Esophagus mucosa (tissue), 1 donor: ENCODE results near the gene POLR2F. TPM values are rescaled to one million over a fixed set of nuclear protein-coding genes. Genes with fewer than 3 reads are reported as not detected.
"Not testable (repeated sequence)": the region's sequence is repeated elsewhere in the genome, so short reads cannot be mapped to it uniquely, and the experiment has no call there.

Source experiments
- ATAC-seq: fragments of 200-7000 bp; cut with Tn5 transposase; one replicate; pipeline ENCODE4 v1.9.1; 2020
- total RNA-seq: library from RNA; stranded (reverse); gene quantifications from one replicate; pipeline ENCODE4 v1.2.4, GENCODE V29; 2023
- donor health status: DM: yes; HTN: yes; CAD: no.

POLR2F gene
- total RNA-seq, 1 donor from 2014 or later: 67.8 TPM

DNA sequence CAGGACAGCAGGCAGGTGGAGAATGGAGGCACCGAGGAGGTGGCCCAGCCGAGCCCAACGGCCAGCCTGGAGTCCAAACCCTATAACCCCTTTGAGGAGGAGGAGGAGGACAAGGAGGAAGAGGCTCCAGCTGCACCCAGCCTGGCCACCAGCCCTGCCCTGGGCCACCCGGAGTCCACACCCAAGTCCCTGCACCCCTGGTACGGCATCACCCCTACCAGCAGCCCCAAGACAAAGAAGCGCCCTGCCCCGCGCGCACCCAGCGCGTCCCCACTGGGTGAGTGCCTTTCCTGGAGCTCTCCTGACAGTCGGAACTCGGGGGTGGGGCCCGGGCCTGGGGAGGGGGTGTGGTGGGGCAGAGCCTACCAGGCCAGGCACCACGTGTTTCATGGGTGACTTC lies 27.7 kb upstream of the POLR2F start:
- peak; percentile 4 for ATAC-seq

DNA sequence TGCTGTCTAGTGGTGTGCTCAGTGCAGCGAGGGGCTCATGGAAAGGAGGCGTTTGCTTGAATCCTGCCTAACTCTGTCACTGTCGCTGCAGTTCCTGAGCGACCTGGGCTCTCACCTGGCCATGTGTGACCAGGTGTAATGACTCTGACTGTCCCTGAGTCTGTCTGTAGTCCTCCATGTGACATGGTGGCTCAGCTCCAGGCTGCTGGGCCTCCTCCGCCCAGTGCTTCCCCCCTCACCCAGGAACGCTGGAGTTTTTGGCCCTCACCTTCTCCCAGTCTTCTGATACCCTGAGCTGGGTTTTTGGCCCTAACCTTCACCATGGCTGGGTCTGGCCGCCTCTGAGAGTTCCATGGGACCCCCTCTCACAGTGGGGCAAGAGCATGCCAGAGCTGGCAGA lies 27.1 kb upstream of the POLR2F start:
- no peak for ATAC-seq

DNA sequence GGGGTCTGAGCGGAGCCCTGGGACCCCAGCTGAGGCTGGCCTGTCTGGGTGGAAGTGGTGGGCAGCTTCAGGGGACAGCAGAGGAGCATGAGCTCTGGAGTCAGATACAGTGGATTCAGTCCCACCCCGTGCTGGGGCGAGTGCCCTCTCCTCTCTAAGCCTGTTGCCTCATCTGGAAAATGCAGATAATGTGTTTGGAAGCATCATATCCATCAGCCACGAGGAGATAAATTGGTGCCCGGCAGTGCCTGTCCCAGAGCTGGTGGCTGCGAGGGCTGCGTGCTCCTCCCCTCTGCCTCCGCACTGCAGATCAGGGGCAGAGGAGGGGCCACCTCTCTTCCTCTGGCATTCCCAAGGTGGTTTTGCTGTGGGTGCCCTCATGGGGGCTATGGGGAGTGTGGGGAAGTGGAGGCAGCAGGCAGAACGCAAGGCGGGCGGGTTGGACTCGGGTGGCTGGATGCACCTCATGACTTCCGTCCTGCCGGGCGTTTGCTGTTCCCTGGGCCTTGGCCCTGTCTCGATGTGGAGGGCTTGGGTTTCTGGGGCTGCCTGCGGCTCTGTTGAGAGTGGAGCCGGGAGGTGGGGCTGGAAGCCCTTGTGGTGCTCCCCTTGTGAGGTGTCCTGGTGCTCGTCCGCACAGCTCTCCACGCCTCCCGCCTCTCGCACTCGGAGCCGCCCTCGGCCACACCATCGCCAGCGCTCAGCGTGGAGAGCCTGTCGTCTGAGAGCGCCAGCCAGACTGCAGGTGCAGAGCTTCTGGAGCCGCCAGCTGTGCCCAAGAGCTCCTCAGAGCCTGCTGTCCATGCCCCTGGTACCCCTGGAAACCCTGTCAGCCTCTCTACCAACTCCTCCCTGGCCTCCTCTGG lies 26.5 kb upstream of the POLR2F start:
- no peak for ATAC-seq

DNA sequence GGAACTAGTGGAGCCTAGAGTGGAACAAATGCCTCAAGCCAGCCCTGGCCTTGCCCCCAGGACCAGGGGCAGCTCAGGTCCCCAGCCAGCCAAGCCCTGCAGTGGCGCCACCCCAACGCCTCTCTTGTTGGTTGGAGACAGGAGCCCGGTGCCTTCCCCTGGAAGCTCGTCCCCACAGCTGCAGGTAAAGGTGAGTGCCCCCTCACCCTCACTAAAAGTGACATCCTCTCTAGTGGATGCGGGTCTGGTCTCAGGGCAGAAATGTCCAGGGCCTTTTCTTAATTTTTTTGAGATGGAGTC lies 25.9 kb upstream of the POLR2F start:
- ATAC-seq: no peak

DNA sequence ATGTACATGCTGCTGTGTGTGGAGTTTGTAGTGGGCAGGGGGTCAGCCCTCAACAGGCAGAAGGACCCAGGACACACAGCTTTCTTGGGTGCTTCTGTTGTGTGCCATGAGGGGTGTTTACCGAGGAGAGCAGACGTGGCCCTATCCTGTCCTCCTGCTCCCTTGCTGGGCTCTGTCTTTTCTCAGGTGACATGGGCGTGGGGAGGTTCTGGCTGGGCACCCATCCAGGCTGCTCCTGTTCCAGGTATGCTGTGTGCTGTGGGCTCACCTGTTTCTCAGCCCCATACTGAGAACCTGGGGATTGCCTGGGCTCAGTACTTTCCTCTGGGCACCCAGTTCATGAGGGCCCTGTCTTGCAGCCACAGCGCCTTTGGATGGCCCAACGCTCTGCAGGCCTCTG lies 24.1 kb upstream of the POLR2F start:
- no peak for ATAC-seq

DNA sequence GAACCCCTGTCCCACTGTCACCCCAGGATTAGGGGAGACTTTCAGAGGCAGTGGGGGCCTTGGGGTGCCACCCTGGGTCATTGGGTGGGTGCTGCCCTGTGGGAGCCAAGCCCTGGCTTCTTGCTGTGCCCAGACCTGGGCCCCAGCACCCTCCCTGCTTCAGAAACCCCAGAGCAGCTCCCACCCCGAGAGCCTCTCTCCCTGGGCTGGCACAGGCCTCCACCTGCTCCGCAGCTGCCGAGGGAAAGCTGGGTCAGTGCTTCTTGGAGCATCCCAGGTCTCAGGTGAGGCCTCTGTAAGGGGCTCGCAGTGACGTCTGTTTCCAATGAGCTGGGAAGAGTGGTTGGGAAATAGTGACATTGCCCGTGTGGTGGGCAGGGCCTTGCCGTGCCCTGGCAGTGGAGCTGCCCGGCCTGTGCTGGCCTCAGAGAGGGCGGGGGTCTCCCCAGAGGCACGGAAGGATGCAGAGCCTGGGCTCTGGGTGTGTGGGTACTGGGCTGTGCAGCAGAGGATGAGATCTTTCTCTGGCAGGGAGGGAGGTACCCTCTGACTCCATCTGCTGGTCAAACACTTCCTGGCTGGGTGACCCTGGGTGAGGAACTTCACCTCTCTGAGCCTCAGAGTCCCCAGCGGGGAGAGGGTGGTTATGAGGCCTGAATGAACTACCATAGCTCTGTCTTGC lies 23.1 kb upstream of the POLR2F start:
- ATAC-seq: no peak

DNA sequence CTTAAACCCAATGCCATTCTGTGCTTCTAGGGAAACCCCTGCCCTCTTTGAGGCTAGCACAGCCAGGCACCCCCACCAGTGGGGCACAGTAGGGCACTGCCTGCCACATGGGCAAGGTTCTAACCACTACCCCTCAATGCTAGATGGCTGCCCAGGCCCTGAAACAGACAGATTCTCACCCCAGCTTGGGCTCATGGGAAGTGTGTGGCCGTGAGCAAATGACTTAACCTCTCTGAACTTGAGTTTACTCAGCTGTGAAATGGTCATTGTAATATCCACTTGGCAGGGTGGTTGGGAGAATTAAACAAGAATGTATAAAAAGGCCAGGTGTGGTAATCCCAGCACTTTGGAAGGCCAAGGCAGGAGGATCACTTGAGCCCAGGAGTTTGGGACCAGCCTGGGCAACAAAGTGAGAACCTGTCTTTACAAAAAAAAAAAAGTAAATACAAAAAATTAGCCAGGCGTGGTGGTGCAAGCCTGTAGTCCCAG lies 22.5 kb upstream of the POLR2F start:
- no peak for ATAC-seq

DNA sequence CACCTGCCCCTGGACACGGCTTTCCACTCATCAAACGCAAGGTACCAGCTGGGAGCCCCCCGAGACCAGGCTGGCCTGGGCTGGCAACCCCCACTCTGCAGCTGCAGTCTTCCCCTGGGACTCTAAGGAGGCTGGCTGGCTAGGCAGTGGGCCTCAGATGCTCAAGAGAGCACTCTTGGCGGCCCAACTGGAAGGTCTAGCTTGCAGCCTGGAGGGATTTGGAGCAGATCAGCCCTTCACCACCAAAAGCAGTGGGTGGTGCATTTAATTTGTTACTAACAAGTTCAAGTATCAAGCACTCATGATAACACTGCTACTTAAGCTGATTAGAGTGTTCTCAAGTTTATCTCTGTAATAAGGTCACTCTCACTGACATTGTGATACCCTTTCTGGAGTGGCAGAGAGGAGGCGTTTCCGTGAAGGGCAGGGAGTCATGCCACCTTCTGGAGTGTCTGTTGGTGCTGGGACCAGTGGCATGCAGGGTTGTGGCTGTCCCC lies 21.6 kb upstream of the POLR2F start:
- no peak for ATAC-seq

- no peak for ATAC-seq
Observed at GRCh38 chr22:37932401-37932800, 21.1 kb upstream of the POLR2F start.

DNA sequence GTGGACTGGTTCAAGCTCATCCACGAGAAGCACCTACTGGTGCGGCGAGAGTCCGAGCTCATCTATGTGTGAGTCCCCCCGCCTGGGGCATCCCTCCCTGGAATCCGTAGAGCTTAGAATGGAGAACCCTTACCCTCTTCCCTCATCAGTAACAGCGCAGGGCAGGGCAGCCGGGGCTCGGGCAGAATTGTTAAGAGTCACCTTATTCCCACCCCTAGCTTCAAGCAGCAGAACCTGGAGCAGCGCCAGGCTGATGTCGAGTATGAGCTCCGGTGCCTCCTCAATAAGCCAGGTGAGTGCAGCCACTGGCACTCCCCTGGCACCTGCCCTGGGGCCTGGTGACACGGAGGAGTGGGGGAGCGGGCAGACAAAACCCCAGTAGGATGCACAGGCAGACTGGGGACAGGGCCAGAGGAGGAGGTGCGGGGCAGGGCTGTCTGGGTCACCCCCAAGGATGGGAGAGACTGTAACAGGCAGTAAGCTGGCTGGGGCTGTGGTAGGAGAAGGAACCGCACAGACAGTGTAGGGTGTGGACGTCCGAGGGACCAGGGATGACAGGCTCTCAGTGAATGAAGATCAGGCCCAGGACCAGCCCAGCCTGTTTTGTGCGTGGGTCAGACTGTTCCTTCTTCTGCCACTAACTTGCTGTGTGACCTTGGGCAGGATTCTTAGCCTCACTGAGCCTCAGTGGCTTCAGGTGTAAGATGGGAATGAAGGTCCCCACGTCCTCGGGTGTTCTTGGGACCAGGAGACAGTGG lies 20.5 kb upstream of the POLR2F start:
- peak; percentile 79 for ATAC-seq

DNA sequence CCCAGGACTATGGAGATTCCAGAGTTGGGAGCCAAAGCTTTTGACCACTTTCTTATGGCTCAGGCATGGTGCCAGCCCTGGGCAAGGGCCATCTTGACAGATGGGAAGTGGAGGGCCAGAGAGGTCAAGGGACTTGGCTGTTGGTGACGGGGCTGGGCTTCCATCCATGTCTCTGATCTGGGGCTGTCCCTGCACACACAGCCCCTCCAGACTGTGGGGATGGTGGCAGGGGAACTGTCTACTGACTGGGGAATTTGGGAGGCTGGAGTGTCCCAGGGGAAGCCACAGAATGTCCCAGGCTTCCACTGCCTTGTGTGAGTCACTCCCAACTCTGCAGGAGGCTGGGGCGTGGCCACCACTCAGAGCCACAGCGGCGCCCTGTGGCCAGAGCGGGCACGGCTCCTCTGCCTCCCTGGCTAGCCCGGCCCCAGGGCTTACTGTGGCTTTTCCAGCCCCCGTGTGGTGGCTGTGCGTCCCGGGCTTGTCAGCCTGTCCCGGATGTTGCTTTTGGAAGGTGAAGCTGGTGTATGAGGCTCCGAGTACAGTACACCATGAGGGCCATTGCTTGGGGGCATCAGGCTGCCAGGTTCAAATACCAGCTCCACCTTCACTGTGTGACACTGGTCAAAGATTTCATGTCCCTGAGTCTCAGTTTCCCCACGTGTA lies 19.7 kb upstream of the POLR2F start:
- peak; percentile 93 for ATAC-seq

GRCh38 chr22:37940698-37941376 lies 12.7 kb upstream of the POLR2F start:
- ATAC-seq: peak; percentile 6

GRCh38 chr22:37942133-37942532 lies 11.4 kb upstream of the POLR2F start:
- no peak for ATAC-seq

- no peak for ATAC-seq
Observed at GRCh38 chr22:37943136-37943824, 10.2 kb upstream of the POLR2F start.

- ATAC-seq: peak; percentile 12
Observed at GRCh38 chr22:37943825-37944198, 9.7 kb upstream of the POLR2F start.

DNA sequence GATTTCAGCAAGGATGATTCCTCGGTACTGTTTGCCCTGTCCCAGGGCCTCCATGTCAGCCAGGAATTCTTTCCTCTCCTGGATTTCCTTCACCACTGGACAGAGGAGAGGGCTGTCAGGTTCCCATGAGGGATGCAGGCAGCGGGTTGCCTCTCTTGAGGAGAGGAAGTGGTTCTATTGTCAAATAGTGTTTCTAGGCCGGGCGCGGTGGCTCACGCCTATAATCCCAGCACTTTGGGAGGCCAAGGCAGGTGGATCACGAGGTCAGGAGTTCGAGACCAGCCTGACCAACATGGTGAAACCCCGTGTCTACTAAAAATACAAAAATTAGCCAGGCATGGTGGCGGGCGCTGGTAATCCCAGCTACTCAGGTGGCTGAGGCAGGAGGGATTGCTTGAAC lies 9.1 kb upstream of the POLR2F start:
- ATAC-seq: not testable (repeated sequence)

- ATAC-seq: not testable (repeated sequence)
Observed at GRCh38 chr22:37947142-37947795, 6.2 kb upstream of the POLR2F start.

DNA sequence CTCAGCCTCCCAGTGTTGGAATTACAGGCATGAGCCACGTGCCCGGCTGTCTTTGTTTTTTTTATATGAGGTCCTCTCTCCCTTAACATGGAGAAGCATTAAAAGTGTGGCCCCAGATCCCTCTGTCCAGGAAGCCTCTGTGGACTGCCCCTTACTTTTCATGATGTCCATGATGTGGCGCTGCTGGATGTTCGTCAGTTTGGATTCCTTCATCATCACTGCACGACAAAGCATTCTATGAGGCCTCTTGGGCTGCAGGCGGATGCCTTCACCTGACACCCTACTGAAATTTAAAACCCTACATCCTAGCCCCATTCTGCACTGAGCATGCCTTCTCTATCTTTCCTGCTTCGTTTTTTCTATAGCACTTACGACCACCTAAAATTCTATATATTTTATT lies 2.2 kb upstream of the POLR2F start:
- ATAC-seq: no peak

GRCh38 chr22:37952629-37953028 lies 870 bp upstream of the POLR2F start:
- peak; percentile 9 for ATAC-seq

- peak; percentile 4 for ATAC-seq
Observed at GRCh38 chr22:37953062-37953436, 450 bp upstream of the POLR2F start.

DNA sequence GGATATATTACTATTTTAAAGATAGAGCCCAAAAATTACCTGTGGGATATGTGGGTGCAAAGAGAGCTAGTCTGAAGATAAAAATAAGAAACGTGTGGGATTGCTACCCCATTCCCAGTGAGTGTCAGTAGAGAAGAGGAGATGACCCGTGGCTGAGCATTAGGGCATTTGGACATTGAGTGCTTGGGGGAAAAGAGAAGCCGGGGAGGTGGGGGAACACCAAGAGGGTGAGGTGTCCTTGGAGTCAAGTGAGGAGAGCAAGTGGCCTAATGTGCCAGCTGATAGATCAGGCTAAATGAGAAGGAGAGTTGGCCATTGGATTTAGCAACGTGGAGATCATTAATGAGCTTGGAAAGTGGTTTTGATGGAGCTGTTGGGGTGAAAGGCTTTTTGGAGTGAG lies 1.2 kb downstream of the POLR2F start:
- no peak for ATAC-seq
